ENCODE results near the gene KCTD6.
"Not testable (repeated sequence)": the region's sequence is repeated elsewhere in the genome, so short reads cannot be mapped to it uniquely, and the experiment has no call there.

Gene KCTD6

GRCh38 chr3:58520403-58521335 is 28.8 kb downstream of the KCTD6 start:
- in situ Hi-C loops (cut with HindIII; ENCODE audit: low pct_ligation_motif_present, low pct_unique_long_range_greater_than_20kb, low sequenced_read_pairs): no loop called here
- no peak for DNase-seq

GRCh38 chr3:58521336-58521670 is 29.4 kb downstream of the KCTD6 start:
- in situ Hi-C loops (cut with HindIII; ENCODE audit: low pct_ligation_motif_present, low pct_unique_long_range_greater_than_20kb, low sequenced_read_pairs): no loop called here
- no peak for DNase-seq

- DNase-seq: no peak
- in situ Hi-C loops (cut with HindIII; ENCODE audit: low pct_ligation_motif_present, low pct_unique_long_range_greater_than_20kb, low sequenced_read_pairs): no loop called here
These were observed 30.2 kb downstream of the KCTD6 start for GRCh38 chr3:58521917-58522631.

- no peak for DNase-seq
- in situ Hi-C loops (cut with HindIII; ENCODE audit: low pct_ligation_motif_present, low pct_unique_long_range_greater_than_20kb, low sequenced_read_pairs): no loop called here
These were observed 31.0 kb downstream of the KCTD6 start for GRCh38 chr3:58522759-58523425.

GRCh38 chr3:58524326-58524888 is 32.5 kb downstream of the KCTD6 start:
- in situ Hi-C loops (cut with HindIII; ENCODE audit: low pct_ligation_motif_present, low pct_unique_long_range_greater_than_20kb, low sequenced_read_pairs): no loop called here
- no peak for DNase-seq

- DNase-seq: peak; percentile 61
- in situ Hi-C loops (cut with HindIII; ENCODE audit: low pct_ligation_motif_present, low pct_unique_long_range_greater_than_20kb, low sequenced_read_pairs): no loop called here
These were observed 34.6 kb downstream of the KCTD6 start for GRCh38 chr3:58526515-58526957.

- DNase-seq; in situ Hi-C loops (cut with HindIII; ENCODE audit: low pct_ligation_motif_present, low pct_unique_long_range_greater_than_20kb, low sequenced_read_pairs): not testable (repeated sequence)
These were observed 35.5 kb downstream of the KCTD6 start for GRCh38 chr3:58527440-58527839.

GRCh38 chr3:58528629-58529028 is 36.7 kb downstream of the KCTD6 start:
- DNase-seq: peak; percentile 61
- in situ Hi-C loops (cut with HindIII; ENCODE audit: low pct_ligation_motif_present, low pct_unique_long_range_greater_than_20kb, low sequenced_read_pairs): no loop called here

- in situ Hi-C loops (cut with HindIII; ENCODE audit: low pct_ligation_motif_present, low pct_unique_long_range_greater_than_20kb, low sequenced_read_pairs): no loop called here
- DNase-seq: no peak
These were observed 37.8 kb downstream of the KCTD6 start for GRCh38 chr3:58529516-58530353.

GRCh38 chr3:58530354-58530865 is 38.5 kb downstream of the KCTD6 start:
- in situ Hi-C loops (cut with HindIII; ENCODE audit: low pct_ligation_motif_present, low pct_unique_long_range_greater_than_20kb, low sequenced_read_pairs): no loop called here
- no peak for DNase-seq

- in situ Hi-C loops (cut with HindIII; ENCODE audit: low pct_ligation_motif_present, low pct_unique_long_range_greater_than_20kb, low sequenced_read_pairs): no loop called here
- DNase-seq: no peak
These were observed 39.7 kb downstream of the KCTD6 start for GRCh38 chr3:58531555-58531954.

- peak; percentile 19 for DNase-seq
- in situ Hi-C loops (cut with HindIII; ENCODE audit: low pct_ligation_motif_present, low pct_unique_long_range_greater_than_20kb, low sequenced_read_pairs): no loop called here
These were observed 40.1 kb downstream of the KCTD6 start for GRCh38 chr3:58531956-58532355.

- in situ Hi-C loops (cut with HindIII; ENCODE audit: low pct_ligation_motif_present, low pct_unique_long_range_greater_than_20kb, low sequenced_read_pairs): no loop called here
- peak; percentile 67 for DNase-seq
These were observed 40.9 kb downstream of the KCTD6 start for GRCh38 chr3:58532794-58533220.

- no peak for DNase-seq
- in situ Hi-C loops (cut with HindIII; ENCODE audit: low pct_ligation_motif_present, low pct_unique_long_range_greater_than_20kb, low sequenced_read_pairs): no loop called here
These were observed 42.9 kb downstream of the KCTD6 start for GRCh38 chr3:58534592-58535494.

- no peak for DNase-seq
- in situ Hi-C loops (cut with HindIII; ENCODE audit: low pct_ligation_motif_present, low pct_unique_long_range_greater_than_20kb, low sequenced_read_pairs): no loop called here
These were observed 43.9 kb downstream of the KCTD6 start for GRCh38 chr3:58535531-58536500.
